GM20000 (cell line): ENCODE measurements around the gene MRPS34.

ENCODE experiments used
- DNase-seq: peaks from one replicate; pipeline ENCODE4 v3.0.0; 2012; ENCODE audit warnings: low spot score
- CTCF ChIP-seq: IDR thresholded peaks from 2 replicates; pipeline ENCODE4 v1.5.1; 2012; ENCODE audit warnings: mild to moderate bottlenecking, control low read depth; ENCODE audit errors: extremely low read depth, missing control alignments

MRPS34 gene

GRCh38 chr16:1745181-1745899 lies 27.6 kb downstream of the MRPS34 start:
- no peak for TF ChIP-seq CTCF
- DNase-seq, result no peak

GRCh38 chr16:1744338-1744840 lies 28.5 kb downstream of the MRPS34 start:
- no peak for TF ChIP-seq CTCF
- no peak for DNase-seq

GRCh38 chr16:1743376-1744337 lies 29.3 kb downstream of the MRPS34 start:
- TF ChIP-seq CTCF, result no peak
- DNase-seq, result no peak

GRCh38 chr16:1741553-1742165 lies 31.3 kb downstream of the MRPS34 start:
- DNase-seq, result no peak
- no peak for TF ChIP-seq CTCF

GRCh38 chr16:1740781-1741490 lies 32.0 kb downstream of the MRPS34 start:
- TF ChIP-seq CTCF, result no peak
- no peak for DNase-seq

GRCh38 chr16:1740234-1740633 lies 32.7 kb downstream of the MRPS34 start:
- DNase-seq, result no peak
- no peak for TF ChIP-seq CTCF
